HG02678 (cell line): ENCODE measurements around the gene CUZD1.
A peak's percentile ranks its signal among the peaks of the same experiment; 100 is the strongest.
"Not testable (repeated sequence)": the region's sequence is repeated elsewhere in the genome, so short reads cannot be mapped to it uniquely, and the experiment has no call there.

Experiments used
- ATAC-seq: cut with Tn5 transposase; IDR thresholded peaks from one replicate; pipeline ENCODE4 v1.9.1; 2021; ENCODE audit warnings: mild to moderate bottlenecking, moderate library complexity; ENCODE audit not compliant: unreplicated experiment

Gene CUZD1, protein sequence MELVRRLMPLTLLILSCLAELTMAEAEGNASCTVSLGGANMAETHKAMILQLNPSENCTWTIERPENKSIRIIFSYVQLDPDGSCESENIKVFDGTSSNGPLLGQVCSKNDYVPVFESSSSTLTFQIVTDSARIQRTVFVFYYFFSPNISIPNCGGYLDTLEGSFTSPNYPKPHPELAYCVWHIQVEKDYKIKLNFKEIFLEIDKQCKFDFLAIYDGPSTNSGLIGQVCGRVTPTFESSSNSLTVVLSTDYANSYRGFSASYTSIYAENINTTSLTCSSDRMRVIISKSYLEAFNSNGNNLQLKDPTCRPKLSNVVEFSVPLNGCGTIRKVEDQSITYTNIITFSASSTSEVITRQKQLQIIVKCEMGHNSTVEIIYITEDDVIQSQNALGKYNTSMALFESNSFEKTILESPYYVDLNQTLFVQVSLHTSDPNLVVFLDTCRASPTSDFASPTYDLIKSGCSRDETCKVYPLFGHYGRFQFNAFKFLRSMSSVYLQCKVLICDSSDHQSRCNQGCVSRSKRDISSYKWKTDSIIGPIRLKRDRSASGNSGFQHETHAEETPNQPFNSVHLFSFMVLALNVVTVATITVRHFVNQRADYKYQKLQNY

DNA sequence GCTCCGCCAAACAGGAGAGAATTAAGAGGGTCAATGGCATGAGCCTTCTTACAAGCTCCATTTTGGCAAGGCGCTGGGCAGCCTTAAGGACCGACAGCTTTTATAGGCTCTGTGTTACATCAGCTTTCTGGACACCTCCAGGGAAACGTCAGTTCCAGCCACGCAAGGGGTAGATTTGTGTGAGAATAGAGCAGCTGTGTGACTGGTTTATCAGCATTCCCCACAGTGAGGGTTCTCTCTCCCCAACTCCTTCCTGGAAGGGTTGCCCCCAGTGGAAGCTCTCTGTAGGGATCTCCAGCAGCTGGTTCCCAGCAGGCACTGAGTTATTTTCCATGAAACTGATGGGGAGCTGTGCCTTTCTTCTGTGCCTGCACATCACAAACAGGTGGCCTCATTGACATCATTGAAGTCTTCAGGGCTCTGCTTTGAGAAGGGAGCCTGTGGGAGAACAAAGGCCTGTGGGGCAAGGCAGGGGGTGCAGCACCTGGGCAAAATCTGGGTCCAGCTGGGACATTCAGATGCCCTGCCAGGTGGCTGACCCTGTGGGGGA, at the start of gene CUZD1:
Gene CUZD1, minus strand, starts transcription at position 75 of the 550 bp plus-strand sequence. Its CDS starts 14 bp downstream, at position 61.
- no peak for ATAC-seq

DNA sequence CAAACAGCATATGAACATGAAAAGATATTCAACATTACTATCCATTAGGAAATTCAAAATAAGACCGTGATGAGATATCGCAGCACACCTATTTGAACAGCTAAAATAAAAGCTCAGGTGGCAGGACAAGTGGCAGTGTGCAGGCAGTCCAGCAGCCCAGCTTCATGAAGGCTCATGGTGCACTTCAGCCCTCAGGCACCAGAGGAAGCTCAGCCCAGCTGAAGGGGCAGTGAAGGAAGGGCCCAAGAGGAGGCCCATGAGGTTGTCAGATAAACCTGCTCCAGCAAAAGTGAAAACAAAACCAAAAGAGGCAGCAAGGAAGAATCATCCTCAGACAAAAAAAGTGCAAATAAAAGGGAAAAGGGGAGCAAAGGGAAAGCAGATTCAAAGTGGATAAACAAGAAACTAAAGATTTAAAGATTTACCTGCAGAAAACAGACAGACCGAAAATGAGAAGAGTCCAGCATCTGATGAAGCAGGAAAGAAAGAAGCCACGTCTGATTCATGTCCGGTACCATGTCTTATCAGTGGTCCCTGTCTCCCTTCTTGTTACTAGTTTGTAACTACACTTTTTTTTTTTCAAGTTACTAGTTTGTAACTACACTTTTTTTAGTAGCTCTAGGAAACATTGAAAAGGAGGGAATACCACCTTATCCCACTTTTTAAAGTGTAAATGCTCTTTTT, 48.7 kb upstream of the CUZD1 start:
- ATAC-seq = no peak

DNA sequence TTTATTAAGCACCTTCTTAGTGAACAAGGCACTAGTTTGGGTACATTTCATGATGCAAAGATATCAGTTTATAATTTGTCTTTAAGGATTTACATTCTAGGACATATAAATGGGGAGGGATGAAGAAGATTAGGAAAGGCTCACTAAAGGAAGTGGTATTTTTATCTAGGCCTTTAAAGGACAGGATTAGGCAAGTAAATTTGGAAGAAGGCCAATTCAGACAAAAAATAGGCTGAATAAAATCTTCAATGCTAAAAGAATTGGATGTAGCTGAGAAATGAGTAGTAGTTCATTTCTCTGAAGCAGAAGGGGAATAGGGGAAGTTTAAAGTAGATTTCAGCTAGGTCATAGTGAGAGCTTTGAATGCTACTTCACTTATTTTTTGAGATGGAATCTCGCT, 38.5 kb upstream of the CUZD1 start:
- no peak for ATAC-seq

DNA sequence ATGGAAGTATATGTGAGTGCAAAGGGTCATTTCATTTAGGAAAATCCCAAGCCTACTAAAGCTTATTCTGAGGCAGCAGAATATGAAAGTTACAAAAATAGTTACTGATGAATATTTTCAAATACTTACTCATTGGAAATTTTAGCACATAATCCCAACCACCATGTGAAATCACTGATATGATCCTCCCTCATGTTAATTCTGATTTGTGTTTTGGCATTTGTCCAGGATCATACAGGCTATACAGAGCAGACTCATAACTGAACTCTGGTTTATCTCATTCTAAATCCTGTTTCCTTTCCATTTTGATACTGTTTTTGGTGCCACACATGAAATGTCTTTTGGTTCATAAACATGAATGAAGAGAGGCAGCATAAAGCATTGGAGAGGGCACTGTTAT, 37.1 kb upstream of the CUZD1 start:
- ATAC-seq = no peak

DNA sequence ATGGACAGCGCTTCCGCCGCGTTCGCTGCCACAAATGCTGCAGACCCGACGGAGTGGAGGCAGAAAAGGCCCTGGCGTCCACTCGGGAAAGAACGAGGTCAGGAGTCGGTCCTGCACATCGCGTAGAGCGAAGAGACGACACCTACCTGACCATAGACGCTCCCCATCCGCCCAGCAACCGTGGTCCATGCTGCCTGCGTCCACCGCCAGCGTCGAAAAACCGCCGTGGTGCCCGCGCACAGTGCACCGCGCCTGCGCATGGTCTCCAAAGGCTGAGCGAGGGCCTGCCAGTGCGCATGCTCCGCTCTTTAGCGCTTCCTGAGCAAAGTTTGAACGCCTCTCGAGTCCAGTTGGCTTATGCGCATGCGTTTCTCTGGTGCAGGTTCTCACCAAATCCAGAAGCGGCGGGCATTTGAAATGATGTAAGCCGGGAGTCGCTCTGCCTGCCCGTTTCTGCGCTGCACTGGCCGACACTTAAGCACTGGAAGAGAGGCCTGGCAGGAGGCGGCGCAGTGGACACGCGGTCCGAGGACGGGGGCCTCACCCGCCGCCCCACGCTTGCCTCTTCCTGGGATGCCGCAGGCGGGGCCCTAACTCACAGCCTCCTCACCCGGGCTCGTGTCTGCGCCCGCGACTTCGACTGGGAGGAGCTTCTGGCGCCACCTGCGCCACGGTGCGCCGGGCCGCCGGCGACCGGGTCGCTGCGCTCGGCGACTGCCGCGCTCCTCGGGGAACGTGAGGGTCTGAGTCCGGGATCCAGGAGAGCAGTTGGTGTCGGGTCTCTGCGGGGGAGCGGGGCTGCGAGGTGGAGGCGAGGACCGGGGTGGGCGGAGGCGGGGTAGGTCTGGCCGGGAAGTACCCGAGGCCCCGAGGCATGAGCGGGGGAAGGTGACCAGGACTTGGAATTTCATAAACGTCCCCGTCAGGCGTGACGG, 33.9 kb upstream of the CUZD1 start, which contains the start of gene FAM24B:
Gene FAM24B, minus strand, starts transcription at position 243 of the 935 bp plus-strand sequence. CDS start 29,066 bp downstream, outside the sequence.
- ATAC-seq = peak; percentile 78

DNA sequence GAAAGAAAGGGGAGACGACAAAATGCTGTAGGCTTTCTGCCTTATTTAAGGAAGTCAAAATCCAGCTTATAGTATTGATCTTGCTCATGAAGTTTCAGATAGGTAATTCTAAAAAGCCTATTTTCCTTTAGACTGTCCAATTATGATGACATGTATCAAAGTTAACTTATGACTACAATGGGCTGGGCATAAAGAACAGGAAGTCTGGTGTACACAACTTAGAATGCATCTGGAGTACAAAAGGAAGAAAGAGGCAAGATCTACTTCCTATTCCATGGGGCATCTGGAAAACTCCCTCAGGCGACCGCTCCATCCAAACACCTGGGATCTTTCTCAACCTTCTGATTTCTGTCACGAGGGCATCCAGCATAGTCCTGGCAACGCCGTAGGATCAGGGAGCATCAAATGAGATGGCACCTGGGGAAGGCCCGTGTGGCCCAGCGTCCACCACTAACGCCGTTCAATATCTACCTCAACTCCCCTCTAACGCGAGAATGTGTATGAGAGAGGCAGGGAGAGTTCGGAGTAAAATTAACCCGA, 33.2 kb upstream of the CUZD1 start:
- ATAC-seq = peak; percentile 3

DNA sequence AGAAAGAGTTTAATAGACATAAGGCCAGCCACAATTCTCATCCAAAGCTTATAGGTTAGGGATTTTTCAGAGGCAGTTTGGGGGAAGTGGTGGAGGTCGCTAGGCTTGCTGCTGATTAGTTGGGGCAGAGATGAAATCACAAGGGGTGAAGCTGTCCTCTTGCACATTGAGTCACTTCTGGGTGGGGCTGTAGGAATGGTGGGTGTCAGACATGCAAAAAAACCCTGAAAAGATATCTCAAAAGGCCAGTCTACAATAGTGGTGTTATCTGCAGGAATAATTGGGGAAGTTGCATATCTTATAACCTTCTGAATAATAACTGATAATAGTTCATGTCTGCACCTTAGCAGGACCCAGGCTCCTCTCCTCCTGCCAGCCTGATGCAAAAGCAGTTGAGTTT, 31.6 kb upstream of the CUZD1 start:
- ATAC-seq = no peak

DNA sequence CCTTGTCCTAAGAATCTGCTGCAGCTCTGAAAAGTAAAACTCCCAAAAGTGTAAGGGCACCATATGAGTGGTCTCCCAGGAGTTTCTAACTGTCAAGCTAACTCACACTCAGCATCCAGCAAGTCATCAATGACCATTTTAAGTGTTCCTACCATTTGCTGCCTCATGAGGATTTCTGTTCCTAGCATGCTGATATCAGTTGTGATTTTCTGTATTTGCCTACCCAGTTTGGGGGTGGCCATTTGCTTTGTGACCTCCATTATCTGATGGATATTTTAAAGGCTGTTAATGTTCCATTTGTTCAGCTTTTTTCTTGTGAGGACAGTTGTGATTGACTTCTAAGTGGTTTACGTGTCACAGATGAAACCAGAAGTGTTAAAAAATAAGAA, 30.8 kb upstream of the CUZD1 start:
- ATAC-seq = no peak

DNA sequence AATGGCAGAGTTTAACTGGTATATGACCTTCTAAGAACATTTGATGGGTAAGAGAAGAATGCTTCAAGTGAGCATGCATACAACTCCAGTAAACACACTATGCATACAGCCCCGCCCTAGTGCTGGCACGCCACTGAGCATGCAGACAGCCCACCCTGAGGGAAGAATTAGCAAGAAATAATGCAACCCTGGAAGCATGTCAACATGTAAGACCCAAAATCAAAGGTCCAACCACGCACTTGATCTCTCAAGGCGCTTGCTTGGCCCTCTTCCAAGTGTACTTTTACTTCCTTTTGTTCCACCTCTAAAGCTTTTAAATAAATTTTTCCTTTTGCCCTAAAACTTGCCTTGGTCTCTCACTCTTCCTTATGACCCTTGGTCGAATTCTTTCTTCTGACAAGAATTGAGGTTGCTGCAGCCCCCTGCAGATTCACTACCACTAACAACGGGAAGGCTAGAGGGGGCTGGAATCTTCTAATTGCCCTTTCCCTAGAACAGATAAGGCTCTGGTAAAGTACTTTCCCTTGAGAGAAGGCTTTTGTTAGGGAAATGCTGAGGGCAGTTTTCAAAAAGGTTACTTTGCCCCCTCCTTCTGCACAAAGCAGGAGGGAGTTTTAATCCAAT, 30.3 kb upstream of the CUZD1 start:
- ATAC-seq = no peak

DNA sequence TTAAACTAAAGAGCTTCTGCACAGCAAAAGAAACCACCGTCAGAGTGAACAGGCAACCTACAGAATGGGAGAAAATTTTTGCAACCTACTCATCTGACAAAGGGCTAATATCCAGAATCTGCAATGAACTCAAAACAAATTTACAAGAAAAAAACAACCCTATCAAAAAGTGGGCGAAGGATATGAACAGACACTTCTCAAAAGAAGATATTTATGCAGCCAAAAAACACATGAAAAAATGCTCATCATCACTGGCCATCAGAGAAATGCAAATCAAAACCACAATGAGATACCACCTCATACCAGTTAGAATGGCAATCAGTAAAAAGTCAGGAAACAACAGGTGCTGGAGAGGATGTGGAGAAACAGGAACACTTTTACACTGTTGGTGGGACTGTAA, 26.3 kb upstream of the CUZD1 start:
- not testable (repeated sequence) for ATAC-seq

DNA sequence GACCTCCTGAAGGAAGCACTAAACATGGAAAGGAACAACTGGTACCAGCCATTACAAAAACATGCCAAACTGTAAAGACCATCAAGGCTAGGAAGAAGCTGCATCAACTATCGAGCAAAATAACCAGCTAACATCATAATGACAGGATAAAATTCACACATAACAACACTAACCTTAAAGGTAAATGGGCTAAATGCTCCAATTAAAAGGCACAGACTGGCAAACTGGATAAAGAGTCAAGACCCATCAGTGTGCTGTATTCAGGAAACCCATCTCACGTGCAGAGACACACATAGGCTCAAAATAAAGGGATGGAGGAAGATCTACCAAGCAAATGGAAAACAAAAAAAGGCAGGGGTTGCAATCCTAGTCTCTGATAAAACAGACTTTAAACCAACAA, 23.1 kb upstream of the CUZD1 start:
- ATAC-seq = not testable (repeated sequence)

DNA sequence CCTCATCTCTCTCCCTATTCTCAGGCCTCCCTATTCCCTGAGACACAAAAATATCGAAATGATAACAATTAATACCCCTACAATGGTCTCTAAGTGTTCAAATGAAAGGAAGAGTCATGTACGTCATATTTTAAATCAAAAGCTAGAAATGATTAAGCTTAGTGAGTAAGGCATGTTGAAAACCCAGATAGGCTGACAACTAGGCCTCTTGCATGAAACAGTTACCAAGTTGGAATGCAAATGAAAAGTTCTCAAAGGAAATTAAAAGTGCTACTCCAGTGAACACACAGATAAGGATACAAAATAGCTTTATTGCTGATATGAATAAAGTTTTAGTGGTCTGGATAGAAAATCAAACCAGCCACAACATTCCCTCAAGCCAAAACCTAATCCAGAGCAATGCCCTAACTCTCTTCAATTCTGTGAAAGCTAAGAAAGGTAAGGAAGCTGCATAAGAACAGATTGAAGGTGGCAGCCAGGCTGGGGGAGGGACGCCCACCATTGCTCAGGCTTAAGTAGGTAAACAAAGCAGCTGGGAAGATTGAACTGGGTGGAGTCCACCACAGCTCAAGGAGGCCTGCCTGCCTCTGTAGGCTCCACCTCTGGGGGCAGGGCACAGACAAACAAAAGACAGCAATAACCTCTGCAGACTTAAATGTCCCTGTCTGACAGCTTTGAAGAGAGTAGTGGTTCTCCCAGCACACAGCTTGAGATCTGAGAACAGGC, 21.3 kb upstream of the CUZD1 start:
- not testable (repeated sequence) for ATAC-seq

DNA sequence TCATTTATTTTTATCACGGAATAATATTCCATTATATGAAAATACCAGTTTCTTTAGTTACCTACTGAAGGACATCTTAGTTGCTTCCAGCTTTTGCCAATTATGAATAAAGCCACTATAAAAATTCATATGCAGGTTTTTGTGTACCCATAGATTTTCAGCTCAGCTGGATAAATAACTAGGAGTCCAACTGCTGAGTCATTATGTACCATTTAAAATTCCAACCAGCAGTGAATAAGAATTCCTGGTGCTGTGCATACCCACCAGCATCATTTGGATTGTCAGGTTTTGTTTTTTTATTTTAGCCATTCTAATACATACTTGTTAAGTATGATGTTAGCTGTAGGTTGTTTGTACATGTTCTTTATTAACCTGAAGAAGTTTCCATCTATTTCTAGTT, 19.2 kb upstream of the CUZD1 start:
- no peak for ATAC-seq

DNA sequence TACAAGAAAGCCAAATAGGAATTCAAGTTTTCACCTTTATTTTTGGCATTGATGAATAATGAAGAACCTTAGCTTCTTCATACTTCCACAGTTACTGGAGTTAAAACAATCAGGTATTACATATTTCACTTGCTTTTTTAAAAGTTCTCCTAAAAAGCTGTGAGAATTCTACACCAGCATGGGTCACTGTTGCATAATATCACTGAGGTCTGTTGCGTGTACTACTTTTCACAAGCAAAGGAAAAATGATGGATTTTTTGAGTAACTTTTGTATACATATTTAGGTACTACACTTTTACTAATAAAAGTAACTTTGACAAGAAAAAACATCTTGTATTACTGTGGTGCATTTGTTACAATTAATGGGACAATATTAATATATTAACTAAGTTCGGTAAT, 18.5 kb upstream of the CUZD1 start:
- no peak for ATAC-seq

DNA sequence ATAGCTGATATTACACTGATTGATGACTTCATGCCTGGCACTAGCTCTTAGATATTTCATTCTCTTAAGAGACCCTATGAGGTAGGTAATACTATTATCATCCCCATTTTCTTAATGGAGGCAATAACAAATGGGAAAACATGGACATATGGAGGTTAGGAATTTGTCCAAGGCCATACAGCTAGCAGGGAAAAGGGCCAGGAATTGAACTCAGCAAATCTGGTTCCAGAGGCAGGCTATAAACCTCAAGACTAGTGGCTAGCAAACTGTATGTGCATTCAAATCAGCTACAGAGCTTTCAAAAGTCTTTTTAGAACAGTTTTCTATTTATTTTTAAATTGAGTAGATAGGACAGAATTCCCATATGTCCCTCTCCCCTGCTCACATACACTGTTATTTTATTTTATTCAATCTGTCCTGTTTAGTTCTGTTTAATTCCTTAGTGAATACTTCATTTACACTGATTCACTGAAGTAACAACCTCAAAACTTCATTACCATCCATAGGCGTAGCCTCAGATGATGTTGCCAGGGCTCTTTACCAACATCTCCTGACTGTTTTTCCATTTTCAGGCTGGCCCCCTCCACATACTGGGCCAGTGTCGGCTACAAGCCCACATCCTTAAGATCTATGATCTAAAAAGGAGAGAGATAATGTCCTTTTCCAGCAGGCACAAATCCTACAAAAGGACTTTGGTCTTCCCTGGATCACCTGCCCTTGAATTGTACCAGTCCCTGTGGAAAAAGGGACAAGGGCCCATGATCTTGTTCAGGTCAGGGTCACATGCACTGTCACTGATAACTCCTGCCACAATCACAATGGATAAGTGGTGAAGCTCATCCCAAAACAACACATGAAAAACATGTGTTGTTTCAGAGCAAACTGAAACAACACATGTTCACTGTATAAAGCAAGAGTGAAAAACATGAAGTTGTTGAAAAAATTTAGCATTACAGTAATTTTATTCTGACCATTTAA, 17.8 kb upstream of the CUZD1 start:
- no peak for ATAC-seq

DNA sequence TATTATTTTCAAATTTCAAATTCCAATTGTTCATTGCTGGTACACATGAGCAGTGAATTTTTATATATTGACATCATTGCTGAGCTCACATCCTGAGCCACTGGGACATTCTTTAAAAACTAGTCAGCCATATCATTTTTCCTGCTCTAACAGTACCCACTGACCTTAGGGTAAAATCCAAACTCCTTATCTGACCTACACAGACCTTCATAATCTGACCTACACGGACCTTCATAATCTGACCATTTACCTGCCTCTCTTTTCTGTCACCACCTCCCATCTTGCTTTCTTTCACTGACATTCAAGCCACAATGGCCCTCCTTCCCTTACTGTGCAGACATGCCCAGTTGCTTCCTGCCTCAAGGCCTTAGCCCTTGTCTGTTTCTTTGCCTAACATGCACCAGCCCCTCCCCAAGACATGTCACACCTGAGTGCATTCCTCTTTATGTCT, 16.1 kb upstream of the CUZD1 start:
- ATAC-seq = no peak

DNA sequence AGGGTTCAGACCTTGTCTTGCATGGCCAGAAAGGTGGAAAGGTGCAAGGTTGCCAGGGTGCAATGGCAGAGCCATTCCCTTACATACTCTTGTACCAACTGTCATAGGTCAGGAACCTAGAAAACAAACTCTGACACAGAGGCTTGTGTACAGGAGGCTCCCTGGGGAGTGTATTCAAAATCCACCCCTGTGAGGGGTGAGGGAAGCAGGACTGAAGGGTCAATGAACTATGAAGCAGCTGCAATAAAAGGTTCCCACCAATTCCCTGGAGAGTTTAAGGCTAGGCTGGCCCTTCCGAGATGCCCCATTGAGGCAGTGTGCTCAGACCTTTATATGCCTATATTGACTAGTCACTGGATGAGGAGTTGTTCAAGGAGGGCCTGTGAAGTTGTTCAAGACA, 13.9 kb upstream of the CUZD1 start:
- ATAC-seq = no peak

DNA sequence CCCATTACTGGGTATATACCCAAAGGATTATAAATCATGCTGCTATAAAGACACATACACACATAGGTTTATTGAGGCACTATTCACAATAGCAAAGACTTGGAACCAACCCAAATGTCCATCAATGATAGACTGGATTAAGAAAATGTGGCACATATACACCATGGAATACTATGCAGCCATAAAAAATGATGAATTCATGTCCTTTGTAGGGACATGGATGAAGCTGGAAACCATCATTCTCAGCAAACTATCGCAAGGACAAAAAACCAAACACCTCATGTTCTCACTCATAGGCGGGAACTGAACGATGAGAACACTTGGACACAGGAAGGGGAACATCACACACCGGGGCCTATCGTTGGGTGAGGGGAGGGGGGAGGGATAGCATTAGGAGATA, 12.4 kb upstream of the CUZD1 start:
- ATAC-seq = not testable (repeated sequence)
